ENCODE data around the gene FAM110A. TPM values are rescaled to one million over a fixed set of nuclear protein-coding genes. Genes with fewer than 3 reads are reported as not detected.

Gene FAM110A
- total and polyA plus RNA-seq, 2 donors (not counting 3 experiments of a cell fraction or from before 2014, with no cell fraction given), result 4.6 to 5.4 TPM

GRCh38 chr20:815914-816606 lies 17.5 kb upstream of the FAM110A start:
- Histone ChIP-seq H3K27me3 (ENCODE audit: control insufficient read depth in 2 of 2, insufficient read depth in 2 of 2, low read length in 2 of 2) (peaks cover 0 to 2% of the 10 kb centered on the region in 2 experiments), H4K20me1 (replicated peaks; ENCODE audit: control insufficient read depth, extremely low read depth, insufficient read depth, low read length) (no peaks in the 10 kb centered on the region), H3K79me2 (ENCODE audit: control insufficient read depth, insufficient read depth, low read length) (no peaks in the 10 kb centered on the region), H3K4me2 (ENCODE audit: insufficient read depth, low read length) (no peak overlapping the region), H3K4me1 (ENCODE audit: control insufficient read depth, extremely low read depth, insufficient read depth, low read length) (no peaks in the 10 kb centered on the region), H3K9me1 (replicated peaks; ENCODE audit: control insufficient read depth, extremely low read depth, insufficient read depth, low read length) (no peaks in the 10 kb centered on the region), H3K4me3 (replicated peaks in 1 of 3; ENCODE audit: insufficient read depth in 1 of 3, low read depth in 1 of 3, low read length in 3 of 3) (no peak overlapping the region), H3K27ac (ENCODE audit: insufficient read depth, low read depth, low read length) (no peak overlapping the region), H3K9me3 (replicated peaks; ENCODE audit: control insufficient read depth, insufficient read depth, low read length) (no peaks in the 10 kb centered on the region), H2AFZ (ENCODE audit: low read depth, low read length) (no peak overlapping the region), H3K9ac (replicated peaks; ENCODE audit: extremely low read depth, insufficient read depth, low read length) (no peak overlapping the region), H3K36me3 (ENCODE audit: control insufficient read depth in 2 of 2, extremely low read depth in 1 of 2, insufficient read depth in 2 of 2, low read length in 2 of 2) (no peaks in the 10 kb centered on the region)
- FAIRE-seq (peak; percentile 93), DNase-seq (ENCODE audit: low read depth, low spot score) (peak; percentile 61)
- intact Hi-C loops (cut with micrococcal nuclease), result loop anchor here (1.0 kb wide), 2 partner anchors 140 to 292 kb away; no protein-coding TSS in a partner anchor
- TF ChIP-seq, protein P1, sequence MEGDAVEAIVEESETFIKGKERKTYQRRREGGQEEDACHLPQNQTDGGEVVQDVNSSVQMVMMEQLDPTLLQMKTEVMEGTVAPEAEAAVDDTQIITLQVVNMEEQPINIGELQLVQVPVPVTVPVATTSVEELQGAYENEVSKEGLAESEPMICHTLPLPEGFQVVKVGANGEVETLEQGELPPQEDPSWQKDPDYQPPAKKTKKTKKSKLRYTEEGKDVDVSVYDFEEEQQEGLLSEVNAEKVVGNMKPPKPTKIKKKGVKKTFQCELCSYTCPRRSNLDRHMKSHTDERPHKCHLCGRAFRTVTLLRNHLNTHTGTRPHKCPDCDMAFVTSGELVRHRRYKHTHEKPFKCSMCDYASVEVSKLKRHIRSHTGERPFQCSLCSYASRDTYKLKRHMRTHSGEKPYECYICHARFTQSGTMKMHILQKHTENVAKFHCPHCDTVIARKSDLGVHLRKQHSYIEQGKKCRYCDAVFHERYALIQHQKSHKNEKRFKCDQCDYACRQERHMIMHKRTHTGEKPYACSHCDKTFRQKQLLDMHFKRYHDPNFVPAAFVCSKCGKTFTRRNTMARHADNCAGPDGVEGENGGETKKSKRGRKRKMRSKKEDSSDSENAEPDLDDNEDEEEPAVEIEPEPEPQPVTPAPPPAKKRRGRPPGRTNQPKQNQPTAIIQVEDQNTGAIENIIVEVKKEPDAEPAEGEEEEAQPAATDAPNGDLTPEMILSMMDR (IDR thresholded peaks at IDR 0.05; ENCODE audit: extremely low read depth in 1 of 2, insufficient read depth in 1 of 2, low read depth in 1 of 2, low read length in 2 of 2), result peak; percentile 97
- TF ChIP-seq EZH2 (IDR thresholded peaks at IDR 0.05; ENCODE audit: borderline replicate concordance, low read depth, low read length, severe bottlenecking), result no peak
- POLR2A ChIA-PET, result interaction anchor here (0.7 kb wide), 1 partner anchor 140 kb away, joined by 3 read pairs; no protein-coding TSS in a partner anchor
- CTCF ChIA-PET, result interaction anchor here (0.6 to 7.3 kb wide), 15 partner anchors 8 to 397 kb away, joined by 3 to 441 read pairs (median 3); partner anchors contain the start of gene FAM110A
- dilution Hi-C loops (cut with MboI; ENCODE audit: extremely low pct_ligation_motif_present, low sequenced_read_pairs), result no loop called here
- no TSS peak for BruUV-seq (replicated peaks)
